ENCODE data around the gene DPH2. TPM values are rescaled to one million over a fixed set of nuclear protein-coding genes. Genes with fewer than 3 reads are reported as not detected.
A peak's percentile ranks its signal among the peaks of the same experiment; 100 is the strongest.

DPH2 gene
- polyA plus RNA-seq, 3 donors, result 13.0 to 23.6 (median 14.1) TPM

DNA sequence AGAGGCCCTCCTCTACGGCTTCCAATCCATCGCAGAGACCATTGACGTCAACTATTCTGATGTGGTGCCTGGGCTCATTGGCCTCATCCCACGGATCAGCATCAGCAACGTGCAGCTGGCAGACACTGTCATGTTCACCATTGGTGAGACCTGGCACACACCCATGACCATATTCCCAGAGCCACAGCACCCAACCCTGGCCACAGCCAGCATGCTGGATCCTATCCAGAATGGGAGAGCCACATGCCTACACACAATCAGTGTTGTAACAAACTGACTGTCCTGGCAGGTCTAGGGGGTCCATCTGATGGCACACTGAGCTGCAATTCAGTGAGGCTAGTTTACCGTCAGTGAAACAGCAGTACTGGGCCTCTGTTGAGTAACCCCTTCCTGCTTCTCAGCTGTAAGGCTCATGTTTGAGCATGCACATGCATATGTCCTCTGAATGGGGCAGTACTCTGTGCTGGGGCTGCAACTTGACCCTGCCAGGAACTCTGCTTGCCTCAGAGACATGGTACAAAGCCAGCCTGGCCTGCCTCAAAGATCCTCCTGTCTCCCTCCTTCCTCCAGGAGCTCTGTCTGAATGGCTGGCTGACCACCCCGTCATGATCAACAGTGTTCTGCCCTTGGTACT lies 12.3 kb upstream of the DPH2 start:
- Mint-ChIP-seq H3K27ac (no peak overlapping the region), H3K4me3 (no peak overlapping the region), H3K4me1 (no peaks in the 10 kb centered on the region), H3K27me3 (ENCODE audit: low read depth in 3 of 3) (no peaks in the 10 kb centered on the region), H3K36me3 (peaks cover 43 to 67% of the 10 kb centered on the region in 2 donors), H3K9me3 (peaks cover 0 to 2% (median 0%) of the 10 kb centered on the region in 7 donors)
- H3K4me3 ChIP-seq (replicated peaks in 1 of 3; ENCODE audit: low read depth in 2 of 3, low read length in 3 of 3), result no peak overlapping the region
- no peak for DNase-seq
- H3K36me3 ChIP-seq (replicated peaks in 1 of 2; ENCODE audit: control insufficient read depth in 1 of 2, insufficient read depth in 2 of 2, low read length in 2 of 2), result peaks cover 52 to 76% of the 10 kb centered on the region in 2 donors
- no peak overlapping the region for H2AFZ ChIP-seq (ENCODE audit: insufficient read depth, low read depth, low read length, poor library complexity, severe bottlenecking)
- no peak overlapping the region for H3K4me2 ChIP-seq (replicated peaks; ENCODE audit: extremely low read depth, low read length, poor library complexity, severe bottlenecking)
- H4K20me1 ChIP-seq (ENCODE audit: insufficient read depth, low read length), result peaks cover 4% of the 10 kb centered on the region
- no peak overlapping the region for H3K9ac ChIP-seq (ENCODE audit: insufficient read depth, low read length, poor library complexity, severe bottlenecking)
- no peaks in the 10 kb centered on the region for H3K4me1 ChIP-seq (ENCODE audit: control insufficient read depth in 1 of 2, insufficient read depth in 2 of 2, low read length in 2 of 2)
- H3K79me2 ChIP-seq (ENCODE audit: insufficient read depth, low read length), result no peaks in the 10 kb centered on the region
- H3K27ac ChIP-seq (ENCODE audit: low read depth in 1 of 2, low read length in 2 of 2), result no peak overlapping the region
- intact Hi-C loops (cut with micrococcal nuclease), result no loop called here
- 94% methylated on average over 7 of the region's 7 CpGs for WGBS (ENCODE audit: insufficient coverage)
- TF ChIP-seq, protein P1, sequence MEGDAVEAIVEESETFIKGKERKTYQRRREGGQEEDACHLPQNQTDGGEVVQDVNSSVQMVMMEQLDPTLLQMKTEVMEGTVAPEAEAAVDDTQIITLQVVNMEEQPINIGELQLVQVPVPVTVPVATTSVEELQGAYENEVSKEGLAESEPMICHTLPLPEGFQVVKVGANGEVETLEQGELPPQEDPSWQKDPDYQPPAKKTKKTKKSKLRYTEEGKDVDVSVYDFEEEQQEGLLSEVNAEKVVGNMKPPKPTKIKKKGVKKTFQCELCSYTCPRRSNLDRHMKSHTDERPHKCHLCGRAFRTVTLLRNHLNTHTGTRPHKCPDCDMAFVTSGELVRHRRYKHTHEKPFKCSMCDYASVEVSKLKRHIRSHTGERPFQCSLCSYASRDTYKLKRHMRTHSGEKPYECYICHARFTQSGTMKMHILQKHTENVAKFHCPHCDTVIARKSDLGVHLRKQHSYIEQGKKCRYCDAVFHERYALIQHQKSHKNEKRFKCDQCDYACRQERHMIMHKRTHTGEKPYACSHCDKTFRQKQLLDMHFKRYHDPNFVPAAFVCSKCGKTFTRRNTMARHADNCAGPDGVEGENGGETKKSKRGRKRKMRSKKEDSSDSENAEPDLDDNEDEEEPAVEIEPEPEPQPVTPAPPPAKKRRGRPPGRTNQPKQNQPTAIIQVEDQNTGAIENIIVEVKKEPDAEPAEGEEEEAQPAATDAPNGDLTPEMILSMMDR (IDR thresholded peaks at IDR 0.05), result no peak
- H3K27me3 ChIP-seq (ENCODE audit: control insufficient read depth in 2 of 2, insufficient read depth in 2 of 2, low read length in 2 of 2), result no peaks in the 10 kb centered on the region
- no peaks in the 10 kb centered on the region for H3K9me3 ChIP-seq (replicated peaks in 1 of 2; ENCODE audit: control insufficient read depth in 1 of 2, insufficient read depth in 1 of 2, low read length in 2 of 2)

- Mint-ChIP-seq H3K9me3 (peaks cover 0 to 2% (median 0%) of the 10 kb centered on the region in 7 donors), H3K27me3 (ENCODE audit: low read depth in 3 of 3) (no peaks in the 10 kb centered on the region), H3K36me3 (peaks cover 43 to 59% of the 10 kb centered on the region in 2 donors), H3K4me1 (no peaks in the 10 kb centered on the region), H3K27ac (peak overlapping the region in 1 of 7 donors; percentile 70), H3K4me3 (no peak overlapping the region)
- Histone ChIP-seq H3K4me3 (replicated peaks in 1 of 3; ENCODE audit: low read depth in 2 of 3, low read length in 3 of 3) (no peak overlapping the region), H3K9me3 (replicated peaks in 1 of 2; ENCODE audit: control insufficient read depth in 1 of 2, insufficient read depth in 1 of 2, low read length in 2 of 2) (no peaks in the 10 kb centered on the region), H4K20me1 (ENCODE audit: insufficient read depth, low read length) (no peaks in the 10 kb centered on the region), H3K27me3 (ENCODE audit: control insufficient read depth in 2 of 2, insufficient read depth in 2 of 2, low read length in 2 of 2) (no peaks in the 10 kb centered on the region), H3K36me3 (replicated peaks in 1 of 2; ENCODE audit: control insufficient read depth in 1 of 2, insufficient read depth in 2 of 2, low read length in 2 of 2) (peaks cover 59 to 84% of the 10 kb centered on the region in 2 donors), H2AFZ (ENCODE audit: insufficient read depth, low read depth, low read length, poor library complexity, severe bottlenecking) (no peak overlapping the region), H3K79me2 (ENCODE audit: insufficient read depth, low read length) (no peaks in the 10 kb centered on the region), H3K27ac (ENCODE audit: low read depth in 1 of 2, low read length in 2 of 2) (no peak overlapping the region), H3K9ac (ENCODE audit: insufficient read depth, low read length, poor library complexity, severe bottlenecking) (no peak overlapping the region), H3K4me1 (ENCODE audit: control insufficient read depth in 1 of 2, insufficient read depth in 2 of 2, low read length in 2 of 2) (peaks cover 8 to 9% of the 10 kb centered on the region in 2 donors), H3K4me2 (replicated peaks; ENCODE audit: extremely low read depth, low read length, poor library complexity, severe bottlenecking) (no peak overlapping the region)
- TF ChIP-seq, protein P1 (IDR thresholded peaks at IDR 0.05), result no peak
- no peak for DNase-seq
- intact Hi-C loops (cut with micrococcal nuclease), result no loop called here
- WGBS (ENCODE audit: insufficient coverage), result 83% methylated on average over 1 of the region's 9 CpGs
Measured at GRCh38 chr1:43958351-43959255, 11.2 kb upstream of the DPH2 start.
